ENCODE results near the gene NRN1L.
A peak's percentile ranks its signal among the peaks of the same experiment; 100 is the strongest.

Gene NRN1L

GRCh38 chr16:67917140-67917851, 32.6 kb downstream of the NRN1L start:
- ATAC-seq (ENCODE audit: insufficient read depth, low read depth): no peak

GRCh38 chr16:67917852-67918236, 33.2 kb downstream of the NRN1L start:
- H3K27ac ChIP-seq (ENCODE audit: low read length): no peak overlapping the region; the same call in 1 of the 2 replicates
- ATAC-seq (ENCODE audit: insufficient read depth, low read depth) (no peak), DNase-seq (no peak)
- peaks cover 48% of the 10 kb centered on the region for H3K36me3 ChIP-seq (ENCODE audit: insufficient read depth, low read length)
- no peaks in the 10 kb centered on the region for H3K9me3 ChIP-seq (ENCODE audit: insufficient read depth, low read length, severe bottlenecking)
- H3K4me1 ChIP-seq (ENCODE audit: insufficient read depth, low read length): no peaks in the 10 kb centered on the region
- H4K20me1 ChIP-seq (ENCODE audit: insufficient read depth, low read length): peaks cover 38% of the 10 kb centered on the region
- H2AFZ ChIP-seq (ENCODE audit: low read depth, low read length): no peak overlapping the region
- H3K4me2 ChIP-seq (ENCODE audit: insufficient read depth, low read length): no peak overlapping the region
- TF ChIP-seq EZH2 (IDR thresholded peaks at IDR 0.05; ENCODE audit: borderline replicate concordance, low read depth, low read length, severe bottlenecking): no peak
- TF ChIP-seq CTCF (IDR thresholded peaks at IDR 0.05; ENCODE audit: borderline replicate concordance, extremely low read depth, low read length, poor library complexity, severe bottlenecking): no peak
- H3K27me3 ChIP-seq (ENCODE audit: insufficient read depth, low read length, poor library complexity): no peaks in the 10 kb centered on the region
- H3K9ac ChIP-seq (ENCODE audit: low read depth, low read length): no peak overlapping the region
- peaks cover 36% of the 10 kb centered on the region for H3K79me2 ChIP-seq (ENCODE audit: insufficient read depth, low read length)
- H3K4me3 ChIP-seq (ENCODE audit: low read depth in 1 of 2, low read length in 2 of 2): no peak overlapping the region

More at GRCh38 chr16:67917140-67917851, 32.6 kb downstream of the NRN1L start:
- Histone ChIP-seq H4K20me1 (ENCODE audit: insufficient read depth, low read length) (peaks cover 38% of the 10 kb centered on the region), H2AFZ (ENCODE audit: low read depth, low read length) (no peak overlapping the region), H3K79me2 (ENCODE audit: insufficient read depth, low read length) (peaks cover 33% of the 10 kb centered on the region), H3K4me3 (ENCODE audit: low read depth in 1 of 2, low read length in 2 of 2) (no peak overlapping the region), H3K4me1 (ENCODE audit: insufficient read depth, low read length) (no peaks in the 10 kb centered on the region), H3K36me3 (ENCODE audit: insufficient read depth, low read length) (peaks cover 49% of the 10 kb centered on the region), H3K27ac (ENCODE audit: low read length) (no peak overlapping the region; the same call in 1 of the 2 replicates), H3K4me2 (ENCODE audit: insufficient read depth, low read length) (no peak overlapping the region), H3K9me3 (ENCODE audit: insufficient read depth, low read length, severe bottlenecking) (no peaks in the 10 kb centered on the region), H3K9ac (ENCODE audit: low read depth, low read length) (no peak overlapping the region), H3K27me3 (ENCODE audit: insufficient read depth, low read length, poor library complexity) (no peaks in the 10 kb centered on the region)
- TF ChIP-seq EZH2 (IDR thresholded peaks at IDR 0.05; ENCODE audit: borderline replicate concordance, low read depth, low read length, severe bottlenecking) (no peak), CTCF (IDR thresholded peaks at IDR 0.05; ENCODE audit: borderline replicate concordance, extremely low read depth, low read length, poor library complexity, severe bottlenecking) (no peak)
- DNase-seq: no peak

GRCh38 chr16:67919622-67920221, 35.0 kb downstream of the NRN1L start:
- Histone ChIP-seq H3K9me3 (ENCODE audit: insufficient read depth, low read length, severe bottlenecking) (no peaks in the 10 kb centered on the region), H3K4me3 (ENCODE audit: low read depth in 1 of 2, low read length in 2 of 2) (no peak overlapping the region), H4K20me1 (ENCODE audit: insufficient read depth, low read length) (peaks cover 52% of the 10 kb centered on the region), H2AFZ (ENCODE audit: low read depth, low read length) (no peak overlapping the region), H3K79me2 (ENCODE audit: insufficient read depth, low read length) (peaks cover 39% of the 10 kb centered on the region), H3K27ac (ENCODE audit: low read length) (0 out of 2 replicates have a peak overlapping the region, but pooled peaks have one; percentile 24), H3K27me3 (ENCODE audit: insufficient read depth, low read length, poor library complexity) (no peaks in the 10 kb centered on the region), H3K9ac (ENCODE audit: low read depth, low read length) (no peak overlapping the region), H3K36me3 (ENCODE audit: insufficient read depth, low read length) (peaks cover 59% of the 10 kb centered on the region), H3K4me1 (ENCODE audit: insufficient read depth, low read length) (no peaks in the 10 kb centered on the region), H3K4me2 (ENCODE audit: insufficient read depth, low read length) (no peak overlapping the region)
- ATAC-seq (ENCODE audit: insufficient read depth, low read depth) (0 out of 3 replicates have a peak, but pooled peaks have one; percentile 41), DNase-seq (no peak)
- no peak for TF ChIP-seq EZH2 (IDR thresholded peaks at IDR 0.05; ENCODE audit: borderline replicate concordance, low read depth, low read length, severe bottlenecking)
- TF ChIP-seq CTCF (IDR thresholded peaks at IDR 0.05; ENCODE audit: borderline replicate concordance, extremely low read depth, low read length, poor library complexity, severe bottlenecking): peak; percentile 34
